Spleen (tissue), 11 donors: Measurements from ENCODE around the gene EIF2S2. TPM values are rescaled to one million over a fixed set of nuclear protein-coding genes. Genes with fewer than 3 reads are reported as not detected.

Experiments used
- DNase-seq: peaks from one replicate; pipeline ENCODE4 v3.0.0-alpha.2; 2020
- H3K27ac ChIP-seq, 8 donors: fragments of 200-600 bp; sonication (generic) in 7 of 8; 1 replicate in 4 of 8; 2 replicates in 4 of 8; pipeline versions ENCODE4 v1.5.0 to v1.8.0; 2016 to 2021; ENCODE audit warnings: inconsistent platforms in 4 of 8, mild to moderate bottlenecking in 4 of 8, moderate library complexity in 1 of 8
- H3K27me3 ChIP-seq, 7 donors: fragments of 200-600 bp; sonication (generic) in 6 of 7; replicated peaks in 1 of 7; 1 replicate in 4 of 7; 2 replicates in 3 of 7; pipeline versions ENCODE4 v1.5.0 to v1.8.0; 2016 to 2021; ENCODE audit warnings: inconsistent platforms in 3 of 7, mild to moderate bottlenecking in 1 of 7
- H3K36me3 ChIP-seq, 6 donors: fragments of 200-600 bp; sonication (generic) in 5 of 6; 1 replicate in 4 of 6; 2 replicates in 2 of 6; pipeline versions ENCODE4 v1.5.0 to v1.8.0; 2016 to 2021; ENCODE audit warnings: inconsistent platforms in 2 of 6
- H3K4me1 ChIP-seq, 6 donors: fragments of 200-600 bp; sonication (generic) in 5 of 6; 1 replicate in 3 of 6; 2 replicates in 3 of 6; pipeline versions ENCODE4 v1.5.0 to v1.8.0; 2016 to 2021; ENCODE audit warnings: inconsistent platforms in 3 of 6
- H3K4me3 ChIP-seq, 8 donors: fragments of 200-600 bp; sonication (generic) in 7 of 8; 1 replicate in 4 of 8; 2 replicates in 4 of 8; pipeline versions ENCODE4 v1.5.0 to v1.8.0; 2016 to 2021; ENCODE audit warnings: inconsistent platforms in 4 of 8, mild to moderate bottlenecking in 4 of 8, moderate library complexity in 2 of 8
- H3K9me3 ChIP-seq, 8 donors: fragments of 200-600 bp; sonication (generic) in 7 of 8; 1 replicate in 4 of 8; 2 replicates in 4 of 8; pipeline versions ENCODE4 v1.5.0 to v1.8.0; 2016 to 2021; ENCODE audit warnings: inconsistent platforms in 4 of 8
- POLR2A ChIP-seq, 3 donors: fragments of 450-650 bp; IDR thresholded peaks; one replicate each; pipeline ENCODE4 v1.5.1; 2017; ENCODE audit warnings: antibody characterized with exemption in 3 of 3, mild to moderate bottlenecking in 1 of 3
- POLR2AphosphoS5 ChIP-seq, 3 donors: sonication (generic); formaldehyde crosslinking; IDR thresholded peaks; one replicate each; pipeline ENCODE4 v1.5.1; 2017; ENCODE audit warnings: antibody characterized with exemption in 3 of 3
- WGBS, 5 donors: extraction: QIAGEN DNeasy Blood & Tissue Kit in 3 of 5; methylation state at CpG; one replicate each; pipeline versions ENCODE4 v1.1.5 to v1.1.7; 2013 to 2018; 5-methylcytosine and 5-hydroxymethylcytosine counted together
- intact Hi-C: fragments of 100-400 bp; cut with DNase I; formaldehyde crosslinking; loops from one replicate; pipeline ENCODE4 v1.15.0; 2023; ENCODE audit warnings: low total_unique reads
- polyA plus RNA-seq, 3 donors: library from polyadenylated mRNA; stranded (reverse); fragments of 200-250 nt; gene quantifications; one replicate each; pipeline ENCODE4 v1.2.1, GENCODE V29; 2013
- total RNA-seq, 7 donors: library from RNA; depleted of rRNA in 3 of 7; stranded (reverse); fragments of >200 nt in 3 of 7; fragmentation: NEBNext Ultra II Directional in 4 of 7; extraction: Animal tissue kit (Norgen Biotek cat#: 25700) in 4 of 7; gene quantifications; one replicate each; pipeline versions ENCODE4 v1.1.0 to v1.2.1, GENCODE V29; 2016 to 2021
- TF ChIP-seq, protein P1 (sequence below), 11 experiments: fragments of 200-600 bp in 7 of 11; fragments of 450-650 bp in 4 of 11; sonication (generic) in 4 of 11; IDR thresholded peaks in 8 of 11; conservative IDR thresholded peaks in 3 of 11; 1 replicate in 7 of 11; 2 replicates in 4 of 11; pipeline versions ENCODE4 v1.4.0 to v1.8.0; 2016 to 2021; ENCODE audit warnings: antibody characterized with exemption in 11 of 11, inconsistent platforms in 4 of 11, mild to moderate bottlenecking in 1 of 11
- donor health status: healthy with polysubstance abuse.
- donor health status: DM: no; HTN: no; CAD: no; lungs with moderate emphysema.
- donor health status: DM: no; HTN: no; CAD: no.
- donor health status: Bipolar disorder and iron deficiency.
- donor health status: healthy.
- donor health status: DM: no; HTN: no; CAD: no.
- donor health status: DM: yes; HTN: yes; CAD: no.

The EIF2S2 gene
- total and polyA plus RNA-seq, 10 donors, result 30.0 to 45.3 (median 38.5) TPM

DNA sequence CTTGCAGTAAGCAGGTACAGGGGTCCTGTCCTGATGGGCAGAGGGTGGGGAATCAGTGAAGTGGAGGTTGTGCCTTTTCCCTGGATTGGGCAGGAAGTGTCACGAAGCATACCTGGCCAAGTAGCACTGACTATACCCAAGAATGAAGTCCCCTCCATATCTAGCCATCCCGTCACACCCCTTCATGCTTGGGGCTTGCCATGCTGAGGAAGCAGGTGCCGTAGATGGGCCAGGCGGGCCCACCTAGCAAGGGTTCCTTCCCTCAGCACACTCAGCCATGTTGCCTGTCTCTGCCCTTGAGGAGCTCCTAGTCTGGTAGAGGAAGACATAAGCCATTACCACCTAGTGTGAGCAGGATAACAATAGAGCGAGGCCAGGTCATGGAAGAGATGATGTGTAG, 33.5 kb downstream of the EIF2S2 start:
- DNase-seq, result no peak
- Histone ChIP-seq H3K27me3 (no peaks in the 10 kb centered on the region), H3K36me3 (peaks cover 0 to 100% (median 82%) of the 10 kb centered on the region in 6 donors), H3K4me3 (no peak overlapping the region), H3K4me1 (peaks cover 0 to 9% (median 2%) of the 10 kb centered on the region in 6 donors), H3K27ac (no peak overlapping the region), H3K9me3 (no peaks in the 10 kb centered on the region)
- intact Hi-C loops, result loop anchor here (10.0 kb wide), 1 partner anchor 164 kb away; no protein-coding TSS in a partner anchor
- 89 to 99% (median 97%) methylated on average over 5 of the region's 5 CpGs for WGBS, 5 donors
- TF ChIP-seq POLR2AphosphoS5 (IDR thresholded peaks at IDR 0.05) (no peak), POLR2A (IDR thresholded peaks at IDR 0.05) (no peak)
- TF ChIP-seq, protein P1, sequence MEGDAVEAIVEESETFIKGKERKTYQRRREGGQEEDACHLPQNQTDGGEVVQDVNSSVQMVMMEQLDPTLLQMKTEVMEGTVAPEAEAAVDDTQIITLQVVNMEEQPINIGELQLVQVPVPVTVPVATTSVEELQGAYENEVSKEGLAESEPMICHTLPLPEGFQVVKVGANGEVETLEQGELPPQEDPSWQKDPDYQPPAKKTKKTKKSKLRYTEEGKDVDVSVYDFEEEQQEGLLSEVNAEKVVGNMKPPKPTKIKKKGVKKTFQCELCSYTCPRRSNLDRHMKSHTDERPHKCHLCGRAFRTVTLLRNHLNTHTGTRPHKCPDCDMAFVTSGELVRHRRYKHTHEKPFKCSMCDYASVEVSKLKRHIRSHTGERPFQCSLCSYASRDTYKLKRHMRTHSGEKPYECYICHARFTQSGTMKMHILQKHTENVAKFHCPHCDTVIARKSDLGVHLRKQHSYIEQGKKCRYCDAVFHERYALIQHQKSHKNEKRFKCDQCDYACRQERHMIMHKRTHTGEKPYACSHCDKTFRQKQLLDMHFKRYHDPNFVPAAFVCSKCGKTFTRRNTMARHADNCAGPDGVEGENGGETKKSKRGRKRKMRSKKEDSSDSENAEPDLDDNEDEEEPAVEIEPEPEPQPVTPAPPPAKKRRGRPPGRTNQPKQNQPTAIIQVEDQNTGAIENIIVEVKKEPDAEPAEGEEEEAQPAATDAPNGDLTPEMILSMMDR (IDR thresholded peaks at IDR 0.05 in 8 of 11, conservative IDR thresholded peaks at IDR 0.05 in 3 of 11), result no peak

DNA sequence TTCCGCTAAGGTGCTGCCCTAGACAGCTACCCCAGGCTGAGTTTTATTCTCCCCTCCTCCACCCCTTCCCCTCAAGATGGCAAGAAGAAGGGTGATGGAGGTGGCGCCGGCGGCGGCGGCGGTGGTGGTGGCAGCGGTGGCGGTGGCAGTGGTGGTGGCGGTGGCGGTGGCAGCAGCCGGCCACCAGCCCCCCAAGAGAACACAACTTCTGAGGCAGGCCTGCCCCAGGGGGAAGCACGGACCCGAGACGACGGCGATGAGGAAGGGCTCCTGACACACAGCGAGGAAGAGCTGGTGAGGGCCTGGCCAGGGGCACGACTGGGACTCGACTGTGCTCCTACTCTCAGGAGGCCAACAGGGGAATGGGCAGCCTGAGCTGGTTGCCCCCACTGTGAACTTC, 35.1 kb downstream of the EIF2S2 start:
- Histone ChIP-seq H3K27me3 (no peaks in the 10 kb centered on the region), H3K27ac (no peak overlapping the region), H3K4me3 (no peak overlapping the region), H3K4me1 (no peaks in the 10 kb centered on the region), H3K36me3 (peaks cover 0 to 100% (median 87%) of the 10 kb centered on the region in 6 donors), H3K9me3 (no peaks in the 10 kb centered on the region)
- no peak for DNase-seq
- intact Hi-C loops, result loop anchor here (10.0 kb wide), 1 partner anchor 162 kb away; no protein-coding TSS in a partner anchor
- TF ChIP-seq POLR2A (IDR thresholded peaks at IDR 0.05) (no peak), POLR2AphosphoS5 (IDR thresholded peaks at IDR 0.05) (peak in 1 of 3 donors; percentile 58)
- TF ChIP-seq, protein P1 (IDR thresholded peaks at IDR 0.05 in 8 of 11, conservative IDR thresholded peaks at IDR 0.05 in 3 of 11), result no peak
- WGBS, 5 donors, result 92 to 96% (median 93%) methylated on average over 14 to 20 of the region's 20 CpGs

DNA sequence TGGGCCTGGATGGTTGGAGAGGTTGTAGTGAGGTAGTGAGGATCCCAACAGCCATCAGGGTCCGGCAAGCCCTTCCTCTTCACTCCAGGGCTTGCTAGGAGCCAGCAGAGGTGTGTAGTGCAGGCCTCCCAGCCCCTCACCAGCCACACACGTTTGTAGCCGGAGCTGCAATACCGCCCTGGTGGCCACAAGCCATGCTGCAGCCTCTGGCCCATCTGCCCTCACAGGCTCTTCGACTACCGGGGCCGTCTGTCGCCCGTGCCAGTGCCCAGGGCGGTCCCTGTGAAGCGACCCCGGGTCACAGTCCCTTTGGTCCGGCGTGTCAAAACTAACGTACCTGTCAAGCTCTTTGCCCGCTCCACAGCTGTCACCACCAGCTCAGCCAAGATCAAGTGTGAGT, 36.4 kb downstream of the EIF2S2 start:
- Histone ChIP-seq H3K27me3 (no peaks in the 10 kb centered on the region), H3K36me3 (peaks cover 0 to 98% (median 77%) of the 10 kb centered on the region in 6 donors), H3K9me3 (no peaks in the 10 kb centered on the region), H3K27ac (no peak overlapping the region), H3K4me3 (no peak overlapping the region), H3K4me1 (peaks cover 0 to 4% (median 0%) of the 10 kb centered on the region in 6 donors)
- WGBS, 5 donors, result 93 to 98% (median 95%) methylated on average over 15 to 16 of the region's 16 CpGs
- no peak for DNase-seq
- intact Hi-C loops, result loop anchor here (10.0 kb wide), 1 partner anchor 161 kb away; no protein-coding TSS in a partner anchor
- TF ChIP-seq, protein P1 (IDR thresholded peaks at IDR 0.05 in 8 of 11, conservative IDR thresholded peaks at IDR 0.05 in 3 of 11), result no peak
- TF ChIP-seq POLR2AphosphoS5 (IDR thresholded peaks at IDR 0.05), result peak in 2 of 3 donors; percentile 26 to 57

DNA sequence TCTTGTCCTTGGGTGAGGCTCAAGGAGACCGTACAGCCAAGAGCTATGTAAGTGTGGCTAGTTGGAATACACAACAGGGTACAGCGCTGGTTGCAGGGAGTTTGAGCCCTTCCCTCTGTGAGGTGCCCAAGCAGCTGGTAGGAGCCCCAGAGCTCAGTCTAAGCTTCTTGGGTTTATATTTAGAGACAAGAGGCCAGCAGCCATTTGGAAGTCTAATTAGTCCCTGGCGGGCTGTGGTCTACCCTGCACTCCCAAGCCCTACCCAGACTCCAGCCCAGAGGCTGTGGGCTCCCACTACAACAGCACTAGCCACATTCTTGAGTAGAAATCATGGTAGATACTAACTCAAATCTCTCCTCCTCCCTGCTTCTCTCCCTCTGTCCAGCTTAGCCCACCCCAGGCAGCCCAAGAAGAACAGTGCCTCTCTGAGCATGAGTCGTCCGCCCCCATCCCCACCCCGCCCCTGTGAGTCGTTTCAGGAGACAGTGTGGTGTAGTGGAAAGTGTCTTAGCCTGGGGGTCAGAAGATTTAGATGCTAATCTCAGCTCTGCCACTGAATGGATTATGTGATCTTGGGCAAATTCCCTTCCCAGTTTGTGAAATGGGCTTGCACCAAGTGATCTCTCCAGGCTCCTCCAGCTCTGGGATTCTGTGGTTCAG, 37.8 kb downstream of the EIF2S2 start:
- intact Hi-C loops, result loop anchor here (10.0 kb wide), 1 partner anchor 159 kb away; no protein-coding TSS in a partner anchor
- TF ChIP-seq, protein P1 (IDR thresholded peaks at IDR 0.05 in 8 of 11, conservative IDR thresholded peaks at IDR 0.05 in 3 of 11), result no peak
- no peak for TF ChIP-seq POLR2A (IDR thresholded peaks at IDR 0.05)
- no peak for TF ChIP-seq POLR2AphosphoS5 (IDR thresholded peaks at IDR 0.05)

More for the DNA sequence above, 37.8 kb downstream of the EIF2S2 start:
- Histone ChIP-seq H3K27ac (no peak overlapping the region), H3K36me3 (peaks cover 0 to 84% (median 64%) of the 10 kb centered on the region in 6 donors), H3K4me1 (peaks cover 5 to 17% (median 8%) of the 10 kb centered on the region in 6 donors), H3K9me3 (no peaks in the 10 kb centered on the region), H3K4me3 (no peak overlapping the region), H3K27me3 (no peaks in the 10 kb centered on the region)
- DNase-seq, result no peak
- 80 to 90% (median 88%) methylated on average over 7 of the region's 7 CpGs for WGBS, 5 donors
